Liver (tissue), 9 donors: Measurements from ENCODE around the gene GREB1L. TPM values are rescaled to one million over a fixed set of nuclear protein-coding genes. Genes with fewer than 3 reads are reported as not detected.

Experiments
- DNase-seq: peaks from one replicate; pipeline ENCODE4 v3.0.0-alpha.2; 2017; ENCODE audit warnings: low spot score
- H3K27ac ChIP-seq, 2 donors: one replicate each; pipeline ENCODE4 v1.7.0; 2013; ENCODE audit warnings: inconsistent platforms in 2 of 2, low read length in 2 of 2, control low read depth in 1 of 2, low read depth in 1 of 2, mild to moderate bottlenecking in 1 of 2
- H3K27me3 ChIP-seq, 4 donors: one replicate each; pipeline versions ENCODE4 v1.6.1 to v1.7.0; 2013; ENCODE audit warnings: low read length in 3 of 4, inconsistent platforms in 1 of 4, mild to moderate bottlenecking in 1 of 4, moderate library complexity in 1 of 4; ENCODE audit not compliant: control insufficient read depth in 4 of 4, insufficient read depth in 4 of 4
- H3K36me3 ChIP-seq, 4 donors: one replicate each; pipeline versions ENCODE4 v1.6.1 to v1.7.0; 2013; ENCODE audit warnings: low read length in 3 of 4, mild to moderate bottlenecking in 3 of 4, low read depth in 1 of 4, moderate library complexity in 1 of 4; ENCODE audit not compliant: control insufficient read depth in 4 of 4, insufficient read depth in 3 of 4
- H3K4me1 ChIP-seq, 4 donors: one replicate each; pipeline versions ENCODE4 v1.6.1 to v1.7.0; 2013; ENCODE audit warnings: low read length in 3 of 4, mild to moderate bottlenecking in 3 of 4, moderate library complexity in 1 of 4; ENCODE audit not compliant: control insufficient read depth in 4 of 4, insufficient read depth in 4 of 4
- H3K4me3 ChIP-seq, 3 donors: one replicate each; pipeline versions ENCODE4 v1.6.1 to v1.7.0; 2013; ENCODE audit warnings: low read length in 3 of 3, control low read depth in 1 of 3, low read depth in 1 of 3, mild to moderate bottlenecking in 1 of 3
- H3K9ac ChIP-seq, 2 donors: one replicate each; pipeline ENCODE4 v1.7.0; 2013; ENCODE audit warnings: low read length in 2 of 2, mild to moderate bottlenecking in 2 of 2, moderate library complexity in 2 of 2, control low read depth in 1 of 2, low read depth in 1 of 2
- H3K9me3 ChIP-seq, 4 donors: one replicate each; pipeline versions ENCODE4 v1.6.1 to v1.7.0; 2013; ENCODE audit warnings: low read length in 3 of 4; ENCODE audit not compliant: control insufficient read depth in 4 of 4
- ATF3 ChIP-seq: IDR thresholded peaks from 2 replicates; pipeline ENCODE4 v1.6.1; 2016; ENCODE audit warnings: antibody characterized with exemption
- EGR1 ChIP-seq, 2 donors: IDR thresholded peaks; 2 replicates each; pipeline ENCODE4 v1.6.1; 2016 to 2018; ENCODE audit warnings: antibody characterized with exemption in 2 of 2, low read depth in 2 of 2
- FOXA1 ChIP-seq: IDR thresholded peaks from 2 replicates; pipeline ENCODE4 v1.6.1; 2016; ENCODE audit warnings: antibody characterized with exemption
- FOXA2 ChIP-seq: IDR thresholded peaks from 2 replicates; pipeline ENCODE4 v1.6.1; 2016; ENCODE audit warnings: antibody characterized with exemption
- GABPA ChIP-seq, 2 donors: IDR thresholded peaks in 1 of 2; conservative IDR thresholded peaks in 1 of 2; 2 replicates each; pipeline ENCODE4 v1.6.1; 2016; ENCODE audit warnings: antibody characterized with exemption in 2 of 2, mild to moderate bottlenecking in 1 of 2, moderate library complexity in 1 of 2
- HNF4A ChIP-seq, 2 donors: conservative IDR thresholded peaks; 2 replicates each; pipeline ENCODE4 v1.6.1; 2016; ENCODE audit warnings: antibody characterized with exemption in 2 of 2, mild to moderate bottlenecking in 2 of 2
- HNF4G ChIP-seq: IDR thresholded peaks from 2 replicates; pipeline ENCODE4 v1.6.1; 2016; ENCODE audit warnings: antibody characterized with exemption
- JUND ChIP-seq, 2 donors: IDR thresholded peaks; 2 replicates each; pipeline ENCODE4 v1.6.1; 2016; ENCODE audit warnings: antibody characterized with exemption in 2 of 2
- MAX ChIP-seq: IDR thresholded peaks from 2 replicates; pipeline ENCODE4 v1.6.1; 2016; ENCODE audit warnings: antibody characterized with exemption
- NR2F2 ChIP-seq: IDR thresholded peaks from 2 replicates; pipeline ENCODE4 v1.6.1; 2016; ENCODE audit warnings: antibody characterized with exemption
- RAD21 ChIP-seq, 2 donors: IDR thresholded peaks; 2 replicates each; pipeline ENCODE4 v1.6.1; 2016; ENCODE audit warnings: antibody characterized with exemption in 2 of 2, mild to moderate bottlenecking in 2 of 2
- REST ChIP-seq: IDR thresholded peaks from 2 replicates; pipeline ENCODE4 v1.6.1; 2016; ENCODE audit warnings: antibody characterized with exemption, mild to moderate bottlenecking
- RXRA ChIP-seq, 2 donors: IDR thresholded peaks; 2 replicates each; pipeline ENCODE4 v1.6.1; 2017 to 2018; ENCODE audit warnings: antibody characterized with exemption in 2 of 2, mild to moderate bottlenecking in 1 of 2
- SP1 ChIP-seq: IDR thresholded peaks from 2 replicates; pipeline ENCODE4 v1.6.1; 2018; ENCODE audit warnings: antibody characterized with exemption, mild to moderate bottlenecking
- TAF1 ChIP-seq: conservative IDR thresholded peaks from 2 replicates; pipeline ENCODE4 v1.6.1; 2016; ENCODE audit warnings: antibody characterized with exemption, mild to moderate bottlenecking
- YY1 ChIP-seq: IDR thresholded peaks from 2 replicates; pipeline ENCODE4 v1.6.1; 2016; ENCODE audit warnings: antibody characterized with exemption, mild to moderate bottlenecking
- ZBTB33 ChIP-seq: IDR thresholded peaks from 2 replicates; pipeline ENCODE4 v1.6.1; 2016; ENCODE audit warnings: antibody characterized with exemption
- WGBS: extraction: QIAGEN DNeasy Blood & Tissue Kit; methylation state at CpG from one replicate; pipeline ENCODE4 v1.1.7; 2013; 5-methylcytosine and 5-hydroxymethylcytosine counted together
- polyA plus RNA-seq, 2 donors: library from polyadenylated mRNA; stranded (reverse) in 1 of 2; unstranded in 1 of 2; fragments of 200-250 nt in 1 of 2; fragments of >200 nt in 1 of 2; fragmentation: Nextera tagmentation in 1 of 2; extraction: Ambion mirVana in 1 of 2; gene quantifications; one replicate each; pipeline versions ENCODE4 v1.2.1 to v1.2.3, GENCODE V29; 2013 to 2015
- total RNA-seq, 2 donors: library from RNA; depleted of rRNA; stranded (reverse); fragments of >200 nt; gene quantifications; one replicate each; pipeline ENCODE4 v1.2.3, GENCODE V29; 2014
- TF ChIP-seq, protein P1 (sequence below): fragments of 150-350 bp; IDR thresholded peaks from 2 replicates; pipeline ENCODE4 v1.5.1; 2017; ENCODE audit warnings: improper control_type of control experiment, low read depth, low read length; ENCODE audit not compliant: missing input control
- donor health status: healthy.
- donor health status: healthy.
- donor health status: healthy.
- donor health status: healthy.
- donor health status: healthy.

GREB1L gene
- total and polyA plus RNA-seq, 4 donors = 1.2 to 13.1 (median 3.0) TPM

GRCh38 chr18:21295101-21295500, 53.1 kb downstream of the GREB1L start:
- no peak overlapping the region for H3K4me3 ChIP-seq
- WGBS = 82% methylated on average over 3 of the region's 3 CpGs
- DNase-seq = no peak
- peaks cover 0 to 10% (median 2%) of the 10 kb centered on the region in 4 donors for H3K4me1 ChIP-seq
- H3K36me3 ChIP-seq = no peaks in the 10 kb centered on the region
- H3K9me3 ChIP-seq = no peaks in the 10 kb centered on the region
- no peak for TF ChIP-seq TAF1
- no peak for TF ChIP-seq GABPA (IDR thresholded peaks at IDR 0.05 in 1 of 2, conservative IDR thresholded peaks at IDR 0.05 in 1 of 2)
- H3K27me3 ChIP-seq = no peaks in the 10 kb centered on the region
- no peak overlapping the region for H3K9ac ChIP-seq
- H3K27ac ChIP-seq = no peak overlapping the region

- Histone ChIP-seq H3K27ac (no peak overlapping the region), H3K4me1 (peaks cover 0 to 10% (median 2%) of the 10 kb centered on the region in 4 donors), H3K4me3 (no peak overlapping the region), H3K27me3 (no peaks in the 10 kb centered on the region), H3K9me3 (no peaks in the 10 kb centered on the region), H3K9ac (no peak overlapping the region), H3K36me3 (no peaks in the 10 kb centered on the region)
- no peak for DNase-seq
- WGBS = 94% methylated on average over 1 of the region's 1 CpG
- TF ChIP-seq FOXA1 = no peak
- no peak for TF ChIP-seq ZBTB33
- no peak for TF ChIP-seq GABPA (IDR thresholded peaks at IDR 0.05 in 1 of 2, conservative IDR thresholded peaks at IDR 0.05 in 1 of 2)
- TF ChIP-seq HNF4G = no peak
- no peak for TF ChIP-seq NR2F2
- no peak for TF ChIP-seq HNF4A (conservative IDR thresholded peaks at IDR 0.05)
- TF ChIP-seq TAF1 = no peak
- TF ChIP-seq ATF3 = no peak
- no peak for TF ChIP-seq FOXA2
- TF ChIP-seq SP1 = no peak
- no peak for TF ChIP-seq REST
- no peak for TF ChIP-seq MAX
- TF ChIP-seq RAD21 (IDR thresholded peaks at IDR 0.05) = no peak
- no peak for TF ChIP-seq EGR1 (IDR thresholded peaks at IDR 0.05; ENCODE audit: low read depth in 2 of 2)
- TF ChIP-seq, protein P1, sequence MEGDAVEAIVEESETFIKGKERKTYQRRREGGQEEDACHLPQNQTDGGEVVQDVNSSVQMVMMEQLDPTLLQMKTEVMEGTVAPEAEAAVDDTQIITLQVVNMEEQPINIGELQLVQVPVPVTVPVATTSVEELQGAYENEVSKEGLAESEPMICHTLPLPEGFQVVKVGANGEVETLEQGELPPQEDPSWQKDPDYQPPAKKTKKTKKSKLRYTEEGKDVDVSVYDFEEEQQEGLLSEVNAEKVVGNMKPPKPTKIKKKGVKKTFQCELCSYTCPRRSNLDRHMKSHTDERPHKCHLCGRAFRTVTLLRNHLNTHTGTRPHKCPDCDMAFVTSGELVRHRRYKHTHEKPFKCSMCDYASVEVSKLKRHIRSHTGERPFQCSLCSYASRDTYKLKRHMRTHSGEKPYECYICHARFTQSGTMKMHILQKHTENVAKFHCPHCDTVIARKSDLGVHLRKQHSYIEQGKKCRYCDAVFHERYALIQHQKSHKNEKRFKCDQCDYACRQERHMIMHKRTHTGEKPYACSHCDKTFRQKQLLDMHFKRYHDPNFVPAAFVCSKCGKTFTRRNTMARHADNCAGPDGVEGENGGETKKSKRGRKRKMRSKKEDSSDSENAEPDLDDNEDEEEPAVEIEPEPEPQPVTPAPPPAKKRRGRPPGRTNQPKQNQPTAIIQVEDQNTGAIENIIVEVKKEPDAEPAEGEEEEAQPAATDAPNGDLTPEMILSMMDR = no peak
- TF ChIP-seq RXRA (IDR thresholded peaks at IDR 0.05) = no peak
- no peak for TF ChIP-seq YY1
- TF ChIP-seq JUND (IDR thresholded peaks at IDR 0.05) = no peak
Measured at GRCh38 chr18:21296045-21296444, 54.0 kb downstream of the GREB1L start.
